Endothelial cell of umbilical vein (primary cell): ENCODE results near the gene ANKLE2. TPM values are rescaled to one million over a fixed set of nuclear protein-coding genes. Genes with fewer than 3 reads are reported as not detected.
A peak's percentile ranks its signal among the peaks of the same experiment; 100 is the strongest.
"Not testable (repeated sequence)": the region's sequence is repeated elsewhere in the genome, so short reads cannot be mapped to it uniquely, and the experiment has no call there.

Experiments used
- BruUV-seq: library from RNA; stranded (reverse); fragments of 400-500 nt; replicated peaks from 2 replicates; lab custom pipeline; 2021; lab: Mats Ljungman, UMichigan
- CTCF ChIA-PET: fragments of 300-600, 350-600 bp; sonication (Branson Sonifier 250); formaldehyde crosslinking; loops from one replicate; lab custom pipeline; 2021; ENCODE audit warnings: antibody characterized with exemption, inconsistent platforms; lab: Charles Lee
- POLR2A ChIA-PET: fragments of 300-600, 350-600 bp; sonication (Branson Sonifier 250); formaldehyde crosslinking; loops from one replicate; lab custom pipeline; 2021; ENCODE audit warnings: antibody characterized with exemption, inconsistent platforms; lab: Charles Lee
- DNase-seq: peaks from one replicate; pipeline ENCODE4 v3.0.0-alpha.2; 2011; ENCODE audit warnings: low read depth, low spot score
- FAIRE-seq: peaks from 2 replicates; lab custom pipeline; 2011; peaks lifted over from hg19 to GRCh38; lab: Jason Lieb, UNC
- H2AFZ ChIP-seq: 2 replicates; pipeline ENCODE4 v1.6.0; 2012; ENCODE audit warnings: low read depth, low read length, control low read depth, inconsistent platforms
- H3K27ac ChIP-seq: 2 replicates; pipeline ENCODE4 v1.5.1; 2011; ENCODE audit warnings: low read depth, mild to moderate bottlenecking, control low read depth, low read length, moderate library complexity; ENCODE audit not compliant: insufficient read depth
- H3K27me3 ChIP-seq, 2 experiments: 2 replicates each; pipeline versions ENCODE4 v1.6.0 to v1.6.1; 2011; ENCODE audit warnings: low read length in 2 of 2, mixed read lengths in 1 of 2; ENCODE audit not compliant: control insufficient read depth in 2 of 2, insufficient read depth in 2 of 2
- H3K36me3 ChIP-seq, 2 experiments: 2 replicates in 1 of 2; 3 replicates in 1 of 2; pipeline ENCODE4 v1.5.1; 2011; ENCODE audit warnings: low read length in 2 of 2, mild to moderate bottlenecking in 1 of 2, moderate library complexity in 1 of 2; ENCODE audit not compliant: control insufficient read depth in 2 of 2, insufficient read depth in 2 of 2; ENCODE audit errors: extremely low read depth in 1 of 2
- H3K4me1 ChIP-seq: 3 replicates; pipeline ENCODE4 v1.5.1; 2011; ENCODE audit warnings: mild to moderate bottlenecking, low read length; ENCODE audit not compliant: control insufficient read depth, insufficient read depth; ENCODE audit errors: extremely low read depth
- H3K4me2 ChIP-seq: 2 replicates; pipeline ENCODE4 v1.6.1; 2011; ENCODE audit warnings: low read length, control low read depth, mixed read lengths; ENCODE audit not compliant: insufficient read depth
- H3K4me3 ChIP-seq, 3 experiments: fragments of 200-600 bp in 1 of 3; sonication (generic), shearing (Covaris generic) in 1 of 3; replicated peaks in 1 of 3; 2 replicates each; pipeline ENCODE4 v1.5.1; 2011 to 2016; ENCODE audit warnings: control low read depth in 3 of 3, low read length in 3 of 3, mild to moderate bottlenecking in 2 of 3, inconsistent platforms in 1 of 3, low read depth in 1 of 3, moderate library complexity in 1 of 3; ENCODE audit not compliant: insufficient read depth in 1 of 3
- H3K79me2 ChIP-seq: 2 replicates; pipeline ENCODE4 v1.6.0; 2012; ENCODE audit warnings: low read length, inconsistent platforms; ENCODE audit not compliant: control insufficient read depth, insufficient read depth
- H3K9ac ChIP-seq: replicated peaks from 2 replicates; pipeline ENCODE3; 2011; ENCODE audit warnings: low read length, control low read depth; ENCODE audit not compliant: insufficient read depth; ENCODE audit errors: extremely low read depth
- H3K9me1 ChIP-seq: replicated peaks from 3 replicates; pipeline ENCODE4 v1.6.0; 2011; ENCODE audit warnings: mild to moderate bottlenecking, low read length; ENCODE audit not compliant: control insufficient read depth, insufficient read depth; ENCODE audit errors: extremely low read depth
- H3K9me3 ChIP-seq: replicated peaks from 2 replicates; pipeline ENCODE4 v1.5.1; 2012; ENCODE audit warnings: low read length, inconsistent platforms; ENCODE audit not compliant: control insufficient read depth, insufficient read depth
- H4K20me1 ChIP-seq: replicated peaks from 2 replicates; pipeline ENCODE3; 2011; ENCODE audit warnings: mild to moderate bottlenecking, low read length; ENCODE audit not compliant: control insufficient read depth, insufficient read depth; ENCODE audit errors: extremely low read depth
- EZH2 ChIP-seq: IDR thresholded peaks from 2 replicates; pipeline ENCODE4 v1.6.1; 2012; ENCODE audit warnings: borderline replicate concordance, low read depth, mild to moderate bottlenecking, moderate library complexity, low read length, inconsistent platforms; ENCODE audit not compliant: severe bottlenecking
- FOS ChIP-seq: IDR thresholded peaks from 2 replicates; pipeline ENCODE4 v1.6.1; 2011; ENCODE audit warnings: mild to moderate bottlenecking, low read length, moderate library complexity, borderline replicate concordance; ENCODE audit not compliant: insufficient read depth
- JUN ChIP-seq: IDR thresholded peaks from 2 replicates; pipeline ENCODE4 v1.6.1; 2011; ENCODE audit warnings: borderline replicate concordance, low read depth; ENCODE audit not compliant: insufficient read length, insufficient read depth
- POLR2AphosphoS5 ChIP-seq: IDR thresholded peaks from 2 replicates; pipeline ENCODE4 v1.6.1; 2012; ENCODE audit warnings: low read depth, mild to moderate bottlenecking, control low read depth, low read length, moderate library complexity; ENCODE audit not compliant: insufficient read depth
- dilution Hi-C: fragments of 300-500 bp; cut with MboI; formaldehyde crosslinking; loops from one replicate; pipeline ENCODE4 v1.15.0; 2019; ENCODE audit warnings: low sequenced_read_pairs; ENCODE audit not compliant: extremely low pct_ligation_motif_present
- intact Hi-C: fragments of 100-400 bp; cut with micrococcal nuclease; formaldehyde crosslinking; loops from one replicate; pipeline ENCODE4 v1.10.0; 2022
- polyA plus RNA-seq, 4 experiments: library from polyadenylated mRNA; depleted of rRNA in 3 of 4; stranded (reverse) in 3 of 4; unstranded in 1 of 4; fragments of >200 nt; gene quantifications; 2 replicates each; pipeline versions ENCODE4 v1.2.1 to v1.2.3, GENCODE V29; 2011 to 2012; ENCODE audit warnings: missing spikeins in 1 of 4
- total RNA-seq: library from RNA; stranded (reverse); gene quantifications from 2 replicates; pipeline ENCODE4 v1.2.3, GENCODE V29; 2021
- TF ChIP-seq, protein P1 (sequence below): IDR thresholded peaks from 2 replicates; pipeline ENCODE4 v1.6.1; 2011; ENCODE audit not compliant: insufficient read depth, insufficient read length

The ANKLE2 gene
- total and polyA plus RNA-seq, 2 donors (not counting 3 experiments of a cell fraction or from before 2014, with no cell fraction given) = 75.8 to 112 TPM

GRCh38 chr12:132759359-132759758, 2.3 kb downstream of the ANKLE2 start:
- no peak overlapping the region for H3K4me3 ChIP-seq
- ChIA-PET CTCF (no interaction called here), POLR2A (no interaction called here)

GRCh38 chr12:132758825-132759224, 2.8 kb downstream of the ANKLE2 start:
- peaks cover 73% of the 10 kb centered on the region for H3K79me2 ChIP-seq
- H4K20me1 ChIP-seq, BruUV-seq, CTCF ChIA-PET, POLR2A ChIA-PET, H3K9me1 ChIP-seq, H3K27me3 ChIP-seq, FAIRE-seq, H2AFZ ChIP-seq, dilution Hi-C loops, intact Hi-C loops, H3K4me3 ChIP-seq, DNase-seq, H3K4me2 ChIP-seq, H3K9ac ChIP-seq, H3K27ac ChIP-seq, H3K9me3 ChIP-seq: not testable (repeated sequence)
- H3K4me1 ChIP-seq = peaks cover 12% of the 10 kb centered on the region
- H3K36me3 ChIP-seq = peaks cover 8 to 12% of the 10 kb centered on the region in 2 experiments

More at GRCh38 chr12:132759359-132759758, 2.3 kb downstream of the ANKLE2 start:
- dilution Hi-C loops = no loop called here
- H3K4me2 ChIP-seq = peak overlapping the region; percentile 51
- H3K9me1 ChIP-seq = no peaks in the 10 kb centered on the region
- intact Hi-C loops = no loop called here
- DNase-seq (no peak), FAIRE-seq (no peak)
- TF ChIP-seq FOS (no peak), POLR2AphosphoS5 (no peak), EZH2 (no peak), JUN (no peak)
- TF ChIP-seq, protein P1, sequence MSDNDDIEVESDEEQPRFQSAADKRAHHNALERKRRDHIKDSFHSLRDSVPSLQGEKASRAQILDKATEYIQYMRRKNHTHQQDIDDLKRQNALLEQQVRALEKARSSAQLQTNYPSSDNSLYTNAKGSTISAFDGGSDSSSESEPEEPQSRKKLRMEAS = no peak
- no TSS peak for BruUV-seq
- peaks cover 68% of the 10 kb centered on the region for H3K79me2 ChIP-seq
- peaks cover 8 to 12% of the 10 kb centered on the region in 2 experiments for H3K36me3 ChIP-seq
- no peak overlapping the region for H2AFZ ChIP-seq
- H3K27me3 ChIP-seq = no peaks in the 10 kb centered on the region
- no peak overlapping the region for H3K9ac ChIP-seq
- H4K20me1 ChIP-seq = peaks cover 9% of the 10 kb centered on the region
- H3K27ac ChIP-seq = peak overlapping the region; percentile 31
- no peaks in the 10 kb centered on the region for H3K9me3 ChIP-seq
- peaks cover 12% of the 10 kb centered on the region for H3K4me1 ChIP-seq
